ENCODE results near the gene TRAF2.

The TRAF2 gene

GRCh38 chr9:136947955-136948510, 61.7 kb downstream of the TRAF2 start:
- peak overlapping the region; percentile 58 for H3K27ac ChIP-seq (ENCODE audit: poor library complexity, severe bottlenecking)
- no peaks in the 10 kb centered on the region for H3K9me3 ChIP-seq (ENCODE audit: severe bottlenecking)
- H3K36me3 ChIP-seq (ENCODE audit: low read depth), result no peaks in the 10 kb centered on the region; the same call in 1 of the 2 replicates
- H3K27me3 ChIP-seq (ENCODE audit: insufficient read depth, poor library complexity, severe bottlenecking), result no peaks in the 10 kb centered on the region
- no peak for ATAC-seq (ENCODE audit: low read depth)
- no peak overlapping the region for H3K4me3 ChIP-seq (ENCODE audit: severe bottlenecking)
- peaks cover 9% of the 10 kb centered on the region for H3K4me1 ChIP-seq (ENCODE audit: insufficient read depth, poor library complexity, severe bottlenecking)
- DNase-seq (ENCODE audit: low spot score), result peak; percentile 60
- peak; percentile 68 for TF ChIP-seq CTCF (IDR thresholded peaks at IDR 0.05; ENCODE audit: poor library complexity, severe bottlenecking)

- Histone ChIP-seq H3K4me3 (ENCODE audit: severe bottlenecking) (peak overlapping the region; percentile 51), H3K9me3 (ENCODE audit: severe bottlenecking) (no peaks in the 10 kb centered on the region), H3K4me1 (ENCODE audit: insufficient read depth, poor library complexity, severe bottlenecking) (peaks cover 9% of the 10 kb centered on the region), H3K27ac (ENCODE audit: poor library complexity, severe bottlenecking) (peak overlapping the region; percentile 58), H3K36me3 (ENCODE audit: low read depth) (no peaks in the 10 kb centered on the region), H3K27me3 (ENCODE audit: insufficient read depth, poor library complexity, severe bottlenecking) (no peaks in the 10 kb centered on the region)
- DNase-seq (ENCODE audit: low spot score) (peak; percentile 51), ATAC-seq (ENCODE audit: low read depth) (peak; percentile 10)
- TF ChIP-seq CTCF (IDR thresholded peaks at IDR 0.05; ENCODE audit: poor library complexity, severe bottlenecking), result no peak
Observed at GRCh38 chr9:136949239-136949816, 63.0 kb downstream of the TRAF2 start.

GRCh38 chr9:136949817-136950655, 63.7 kb downstream of the TRAF2 start:
- peak; percentile 94 for DNase-seq (ENCODE audit: low spot score)
- H3K27me3 ChIP-seq (ENCODE audit: insufficient read depth, poor library complexity, severe bottlenecking), result no peaks in the 10 kb centered on the region
- peak overlapping the region; percentile 51 for H3K4me3 ChIP-seq (ENCODE audit: severe bottlenecking)
- H3K36me3 ChIP-seq (ENCODE audit: low read depth), result no peaks in the 10 kb centered on the region
- peak; percentile 20 for TF ChIP-seq CTCF (IDR thresholded peaks at IDR 0.05; ENCODE audit: poor library complexity, severe bottlenecking)
- H3K27ac ChIP-seq (ENCODE audit: poor library complexity, severe bottlenecking), result peak overlapping the region; percentile 58
- peak; percentile 86 for ATAC-seq (ENCODE audit: low read depth)
- no peaks in the 10 kb centered on the region for H3K9me3 ChIP-seq (ENCODE audit: severe bottlenecking)
- H3K4me1 ChIP-seq (ENCODE audit: insufficient read depth, poor library complexity, severe bottlenecking), result peaks cover 6% of the 10 kb centered on the region

- Histone ChIP-seq H3K27ac (ENCODE audit: poor library complexity, severe bottlenecking) (peak overlapping the region; percentile 58), H3K36me3 (ENCODE audit: low read depth) (no peaks in the 10 kb centered on the region), H3K4me1 (ENCODE audit: insufficient read depth, poor library complexity, severe bottlenecking) (peaks cover 6% of the 10 kb centered on the region), H3K4me3 (ENCODE audit: severe bottlenecking) (peak overlapping the region; percentile 51), H3K9me3 (ENCODE audit: severe bottlenecking) (no peaks in the 10 kb centered on the region), H3K27me3 (ENCODE audit: insufficient read depth, poor library complexity, severe bottlenecking) (no peaks in the 10 kb centered on the region)
- TF ChIP-seq CTCF (IDR thresholded peaks at IDR 0.05; ENCODE audit: poor library complexity, severe bottlenecking), result no peak
- DNase-seq (ENCODE audit: low spot score) (no peak), ATAC-seq (ENCODE audit: low read depth) (no peak)
Observed at GRCh38 chr9:136950656-136951276, 64.5 kb downstream of the TRAF2 start.

All from RWPE2 (cell line).